Neural cell (in vitro differentiated cells): ENCODE measurements around the gene ZNF431. TPM values are rescaled to one million over a fixed set of nuclear protein-coding genes. Genes with fewer than 3 reads are reported as not detected.

ENCODE experiments used
- H2AFZ ChIP-seq: fragments of 200-600, 300-800 bp; sonication (generic), shearing (Covaris generic); 2 replicates; pipeline ENCODE4 v1.6.0; 2014; ENCODE audit warnings: low read depth, mild to moderate bottlenecking, antibody characterized with exemption, low read length, moderate library complexity
- H3F3A ChIP-seq: fragments of 200-600 bp; shearing (Covaris generic); 2 replicates; pipeline ENCODE4 v1.6.1; 2016; ENCODE audit warnings: mild to moderate bottlenecking, moderate library complexity, mixed read lengths, antibody characterized with exemption, low read length; ENCODE audit not compliant: insufficient read depth, poor library complexity, severe bottlenecking
- H3K27ac ChIP-seq: fragments of 200-600, 300-800 bp; sonication (generic), shearing (Covaris generic); 2 replicates; pipeline ENCODE4 v1.5.1; 2014; ENCODE audit warnings: mild to moderate bottlenecking, low read length, moderate library complexity
- H3K27me3 ChIP-seq: fragments of 300-800, 200-600 bp; sonication (generic), shearing (Covaris generic); 2 replicates; pipeline ENCODE4 v1.6.0; 2014; ENCODE audit warnings: mild to moderate bottlenecking, low read depth, low read length, moderate library complexity; ENCODE audit not compliant: insufficient read depth
- H3K36me3 ChIP-seq: fragments of 300-800, 200-600 bp; sonication (generic), shearing (Covaris generic); 2 replicates; pipeline ENCODE4 v1.5.1; 2014; ENCODE audit warnings: mild to moderate bottlenecking, antibody characterized with exemption, low read length, moderate library complexity; ENCODE audit not compliant: insufficient read depth
- H3K4me2 ChIP-seq: fragments of 300-800, 200-600 bp; sonication (generic), shearing (Covaris generic); 2 replicates; pipeline ENCODE4 v1.6.0; 2014; ENCODE audit warnings: mild to moderate bottlenecking, low read length
- H3K4me3 ChIP-seq: fragments of 300-800, 200-600 bp; sonication (generic), shearing (Covaris generic); 2 replicates; pipeline ENCODE4 v1.5.1; 2014; ENCODE audit warnings: mild to moderate bottlenecking, low read length, moderate library complexity
- H3K79me2 ChIP-seq: fragments of 200-600 bp; shearing (Covaris generic); replicated peaks from 2 replicates; pipeline ENCODE4 v1.6.0; 2014; ENCODE audit warnings: mild to moderate bottlenecking, low read length, moderate library complexity; ENCODE audit not compliant: insufficient read depth
- H3K9ac ChIP-seq: fragments of 300-800, 200-600 bp; sonication (generic), shearing (Covaris generic); 2 replicates; pipeline ENCODE4 v1.6.1; 2016; ENCODE audit warnings: mild to moderate bottlenecking, low read length, mixed read lengths
- H3K9me2 ChIP-seq: fragments of 200-600 bp; shearing (Covaris generic); 2 replicates; pipeline ENCODE4 v1.6.1; 2016; ENCODE audit warnings: mild to moderate bottlenecking, low read length, mixed read lengths; ENCODE audit not compliant: insufficient read depth
- H3K9me3 ChIP-seq: fragments of 200-600, 300-800 bp; sonication (generic), shearing (Covaris generic); 2 replicates; pipeline ENCODE4 v1.6.1; 2016; ENCODE audit warnings: mild to moderate bottlenecking, mixed run types, low read length, moderate library complexity, mixed read lengths
- H4K20me1 ChIP-seq: fragments of 200-600 bp; shearing (Covaris generic); 2 replicates; pipeline ENCODE4 v1.6.1; 2016; ENCODE audit warnings: mild to moderate bottlenecking, mixed run types; ENCODE audit not compliant: insufficient read depth
- CTCF ChIP-seq: fragments of 450-650 bp; IDR thresholded peaks from 2 replicates; pipeline ENCODE4 v1.5.1; 2014; ENCODE audit warnings: antibody characterized with exemption, mild to moderate bottlenecking, moderate library complexity; ENCODE audit not compliant: poor library complexity, severe bottlenecking
- EP300 ChIP-seq: fragments of 450-650 bp; conservative IDR thresholded peaks from 2 replicates; pipeline ENCODE4 v1.6.1; 2014; ENCODE audit warnings: antibody characterized with exemption, mild to moderate bottlenecking, moderate library complexity; ENCODE audit not compliant: poor library complexity, severe bottlenecking
- EZH2 ChIP-seq: fragments of 200-600, 300-800 bp; shearing (Covaris generic), sonication (generic); IDR thresholded peaks from 2 replicates; pipeline ENCODE4 v1.6.1; 2014; ENCODE audit warnings: antibody characterized with exemption, low read length, borderline replicate concordance, mild to moderate bottlenecking; ENCODE audit not compliant: insufficient read depth, poor library complexity, severe bottlenecking
- MXI1 ChIP-seq: fragments of 450-650 bp; conservative IDR thresholded peaks from 2 replicates; pipeline ENCODE4 v1.6.1; 2014; ENCODE audit warnings: antibody characterized with exemption, mild to moderate bottlenecking; ENCODE audit not compliant: poor library complexity, severe bottlenecking
- POLR2AphosphoS5 ChIP-seq: IDR thresholded peaks from 2 replicates; pipeline ENCODE4 v1.6.1; 2012
- RAD21 ChIP-seq: fragments of 450-650 bp; conservative IDR thresholded peaks from 2 replicates; pipeline ENCODE4 v1.6.1; 2014; ENCODE audit warnings: antibody characterized with exemption, mild to moderate bottlenecking, moderate library complexity
- SMC3 ChIP-seq: fragments of 450-650 bp; conservative IDR thresholded peaks from 2 replicates; pipeline ENCODE4 v1.6.1; 2014; ENCODE audit warnings: antibody characterized with exemption, mild to moderate bottlenecking, moderate library complexity; ENCODE audit not compliant: poor library complexity
- TAF1 ChIP-seq: IDR thresholded peaks from 2 replicates; pipeline ENCODE4 v1.6.1; 2012; ENCODE audit warnings: low read depth
- polyA plus RNA-seq: library from polyadenylated mRNA; depleted of rRNA; stranded (reverse); fragments of >200 nt; gene quantifications from 2 replicates; pipeline ENCODE4 v1.2.3, GENCODE V29; 2014
- TF ChIP-seq, protein P1 (sequence below): IDR thresholded peaks from 2 replicates; pipeline ENCODE4 v1.6.1; 2012; ENCODE audit warnings: borderline replicate concordance

Gene ZNF431
- polyA plus RNA-seq, 1 donor from 2014 or later: 16.3 TPM

GRCh38 chr19:21127898-21128297 is 13.9 kb upstream of the ZNF431 start:
- H3K9me3 ChIP-seq: no peaks in the 10 kb centered on the region
- no peak overlapping the region for H3K4me2 ChIP-seq
- H4K20me1 ChIP-seq: no peaks in the 10 kb centered on the region
- H3K9me2 ChIP-seq: no peaks in the 10 kb centered on the region
- no peaks in the 10 kb centered on the region for H3K36me3 ChIP-seq
- no peaks in the 10 kb centered on the region for H3F3A ChIP-seq
- no peak overlapping the region for H3K9ac ChIP-seq
- H2AFZ ChIP-seq: no peak overlapping the region
- TF ChIP-seq RAD21 (no peak), CTCF (no peak), SMC3 (no peak), EP300 (no peak), EZH2 (no peak), POLR2AphosphoS5 (no peak), MXI1 (no peak), TAF1 (no peak)
- TF ChIP-seq, protein P1, sequence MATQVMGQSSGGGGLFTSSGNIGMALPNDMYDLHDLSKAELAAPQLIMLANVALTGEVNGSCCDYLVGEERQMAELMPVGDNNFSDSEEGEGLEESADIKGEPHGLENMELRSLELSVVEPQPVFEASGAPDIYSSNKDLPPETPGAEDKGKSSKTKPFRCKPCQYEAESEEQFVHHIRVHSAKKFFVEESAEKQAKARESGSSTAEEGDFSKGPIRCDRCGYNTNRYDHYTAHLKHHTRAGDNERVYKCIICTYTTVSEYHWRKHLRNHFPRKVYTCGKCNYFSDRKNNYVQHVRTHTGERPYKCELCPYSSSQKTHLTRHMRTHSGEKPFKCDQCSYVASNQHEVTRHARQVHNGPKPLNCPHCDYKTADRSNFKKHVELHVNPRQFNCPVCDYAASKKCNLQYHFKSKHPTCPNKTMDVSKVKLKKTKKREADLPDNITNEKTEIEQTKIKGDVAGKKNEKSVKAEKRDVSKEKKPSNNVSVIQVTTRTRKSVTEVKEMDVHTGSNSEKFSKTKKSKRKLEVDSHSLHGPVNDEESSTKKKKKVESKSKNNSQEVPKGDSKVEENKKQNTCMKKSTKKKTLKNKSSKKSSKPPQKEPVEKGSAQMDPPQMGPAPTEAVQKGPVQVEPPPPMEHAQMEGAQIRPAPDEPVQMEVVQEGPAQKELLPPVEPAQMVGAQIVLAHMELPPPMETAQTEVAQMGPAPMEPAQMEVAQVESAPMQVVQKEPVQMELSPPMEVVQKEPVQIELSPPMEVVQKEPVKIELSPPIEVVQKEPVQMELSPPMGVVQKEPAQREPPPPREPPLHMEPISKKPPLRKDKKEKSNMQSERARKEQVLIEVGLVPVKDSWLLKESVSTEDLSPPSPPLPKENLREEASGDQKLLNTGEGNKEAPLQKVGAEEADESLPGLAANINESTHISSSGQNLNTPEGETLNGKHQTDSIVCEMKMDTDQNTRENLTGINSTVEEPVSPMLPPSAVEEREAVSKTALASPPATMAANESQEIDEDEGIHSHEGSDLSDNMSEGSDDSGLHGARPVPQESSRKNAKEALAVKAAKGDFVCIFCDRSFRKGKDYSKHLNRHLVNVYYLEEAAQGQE: no peak
- H3K4me3 ChIP-seq: no peak overlapping the region
- H3K79me2 ChIP-seq: no peaks in the 10 kb centered on the region
- H3K27ac ChIP-seq: no peak overlapping the region
- H3K27me3 ChIP-seq: no peaks in the 10 kb centered on the region

DNA sequence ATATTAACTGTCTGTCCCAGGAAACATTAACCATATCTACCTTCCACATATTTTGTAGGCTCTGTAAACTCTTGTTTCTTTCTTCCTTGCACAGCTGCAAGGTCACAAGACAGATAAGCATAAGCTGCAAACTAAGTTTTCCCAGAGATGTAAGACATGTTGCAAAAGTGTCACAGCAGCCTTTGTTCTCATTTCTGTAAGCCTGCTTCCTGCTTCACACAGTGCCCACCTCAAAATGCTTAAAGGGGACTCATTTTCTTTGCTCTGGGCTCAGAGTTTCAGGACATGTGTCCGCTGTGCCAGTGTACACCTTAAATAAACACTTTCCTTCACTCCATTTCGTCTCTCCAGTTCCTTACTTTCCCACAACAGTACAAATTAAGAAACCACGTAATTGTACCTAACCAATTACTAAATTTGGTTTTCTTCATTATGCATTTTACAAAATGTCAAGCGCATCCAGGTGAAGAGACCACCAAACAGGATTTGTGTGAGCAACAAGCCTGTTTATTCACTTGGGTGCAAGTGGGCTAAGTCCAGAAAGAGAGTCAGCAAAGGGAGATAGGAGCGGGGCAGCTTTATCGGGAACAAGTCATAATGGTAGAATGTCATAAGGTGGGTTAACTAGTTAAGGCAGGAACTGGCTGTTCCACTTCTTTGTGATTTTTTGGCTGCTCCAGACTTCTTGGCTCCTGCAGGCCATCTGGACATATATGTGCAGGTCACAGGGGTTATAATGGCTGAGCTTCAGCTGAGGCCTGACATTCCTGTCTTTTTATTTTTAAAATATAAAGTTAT is 12.7 kb upstream of the ZNF431 start:
- no peak for TF ChIP-seq CTCF
- TF ChIP-seq TAF1: no peak
- no peak for TF ChIP-seq RAD21
- no peak for TF ChIP-seq MXI1
- TF ChIP-seq EZH2: no peak
- TF ChIP-seq, protein P1: no peak
- no peak for TF ChIP-seq POLR2AphosphoS5
- TF ChIP-seq SMC3: no peak
- TF ChIP-seq EP300: no peak
- H2AFZ ChIP-seq: no peak overlapping the region
- no peak overlapping the region for H3K4me2 ChIP-seq
- no peaks in the 10 kb centered on the region for H4K20me1 ChIP-seq
- no peak overlapping the region for H3K9ac ChIP-seq
- H3K36me3 ChIP-seq: no peaks in the 10 kb centered on the region
- H3K4me3 ChIP-seq: no peak overlapping the region
- H3K9me3 ChIP-seq: no peaks in the 10 kb centered on the region
- H3K27me3 ChIP-seq: no peaks in the 10 kb centered on the region
- H3K9me2 ChIP-seq: no peaks in the 10 kb centered on the region
- H3K27ac ChIP-seq: no peak overlapping the region
- no peaks in the 10 kb centered on the region for H3F3A ChIP-seq
- H3K79me2 ChIP-seq: no peaks in the 10 kb centered on the region
